ENCODE measurements around the gene AGPAT2.

The AGPAT2 gene

DNA sequence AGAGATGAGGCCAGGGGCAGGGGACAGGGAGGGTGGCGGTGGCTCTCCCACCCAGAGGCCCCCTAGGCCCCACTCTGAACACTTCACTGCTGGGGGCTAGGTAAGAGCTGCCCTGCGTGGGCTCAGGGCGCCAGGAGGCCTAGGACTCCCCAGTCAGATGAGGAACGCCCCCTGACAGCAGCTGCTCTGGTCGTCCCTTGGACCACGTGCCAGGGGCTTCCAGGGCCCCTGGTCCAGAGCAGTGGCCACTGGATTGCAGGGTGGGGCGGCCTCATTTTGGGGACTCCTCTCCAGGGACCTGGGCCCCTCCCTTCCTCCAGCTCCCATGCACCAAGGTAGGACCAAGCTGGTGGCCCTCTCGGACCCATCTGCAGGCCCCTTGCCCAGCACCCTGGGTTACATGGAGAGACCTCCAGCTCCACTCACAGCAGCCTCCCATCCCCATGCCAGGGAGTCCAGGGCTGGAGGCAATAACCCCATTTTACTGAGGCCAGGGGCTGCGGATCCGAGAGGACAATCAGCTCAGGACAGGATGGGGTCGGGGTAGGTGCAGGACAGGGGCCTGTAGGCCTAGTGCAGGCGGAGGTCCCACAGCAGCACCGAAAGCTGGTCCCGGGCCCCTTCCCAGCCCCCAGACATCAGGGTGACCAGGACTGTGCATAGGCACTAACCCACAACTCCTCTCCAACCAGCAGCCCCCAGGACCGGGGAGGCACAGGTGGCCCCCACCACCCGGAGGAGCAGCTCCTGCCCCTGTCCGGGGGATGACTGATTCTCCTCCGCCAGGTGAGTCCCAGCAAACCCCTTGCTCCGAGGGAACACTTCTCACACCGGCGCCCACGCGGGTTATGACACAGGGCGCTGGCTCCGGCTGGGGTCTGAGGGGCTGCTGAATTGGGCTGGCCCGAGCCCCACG lies 23.0 kb downstream of the AGPAT2 start:
- DNase-seq (ENCODE audit: low spot score) (no peak), FAIRE-seq (no peak)

GRCh38 chr9:136662656-136663581 lies 24.3 kb downstream of the AGPAT2 start, which contains the start of gene EGFL7:
EGFL7 (plus strand) TSS chr9:136662916; CDS start chr9:136668283, 5,367 bp downstream.
- DNase-seq (ENCODE audit: low spot score), result no peak
- no peak for FAIRE-seq

GRCh38 chr9:136662326-136662655 lies 25.0 kb downstream of the AGPAT2 start:
- FAIRE-seq, result no peak
- DNase-seq (ENCODE audit: low spot score), result no peak

- FAIRE-seq, result no peak
- no peak for DNase-seq (ENCODE audit: low spot score)
Measured at GRCh38 chr9:136661641-136662325, 25.5 kb downstream of the AGPAT2 start.

GRCh38 chr9:136660971-136661550 lies 26.2 kb downstream of the AGPAT2 start:
- FAIRE-seq (no peak), DNase-seq (ENCODE audit: low spot score) (no peak)

GRCh38 chr9:136659861-136660784 lies 27.1 kb downstream of the AGPAT2 start:
- DNase-seq (ENCODE audit: low spot score), result no peak
- FAIRE-seq, result no peak

GRCh38 chr9:136658849-136659535 lies 28.3 kb downstream of the AGPAT2 start:
- no peak for FAIRE-seq
- DNase-seq (ENCODE audit: low spot score), result no peak

DNA sequence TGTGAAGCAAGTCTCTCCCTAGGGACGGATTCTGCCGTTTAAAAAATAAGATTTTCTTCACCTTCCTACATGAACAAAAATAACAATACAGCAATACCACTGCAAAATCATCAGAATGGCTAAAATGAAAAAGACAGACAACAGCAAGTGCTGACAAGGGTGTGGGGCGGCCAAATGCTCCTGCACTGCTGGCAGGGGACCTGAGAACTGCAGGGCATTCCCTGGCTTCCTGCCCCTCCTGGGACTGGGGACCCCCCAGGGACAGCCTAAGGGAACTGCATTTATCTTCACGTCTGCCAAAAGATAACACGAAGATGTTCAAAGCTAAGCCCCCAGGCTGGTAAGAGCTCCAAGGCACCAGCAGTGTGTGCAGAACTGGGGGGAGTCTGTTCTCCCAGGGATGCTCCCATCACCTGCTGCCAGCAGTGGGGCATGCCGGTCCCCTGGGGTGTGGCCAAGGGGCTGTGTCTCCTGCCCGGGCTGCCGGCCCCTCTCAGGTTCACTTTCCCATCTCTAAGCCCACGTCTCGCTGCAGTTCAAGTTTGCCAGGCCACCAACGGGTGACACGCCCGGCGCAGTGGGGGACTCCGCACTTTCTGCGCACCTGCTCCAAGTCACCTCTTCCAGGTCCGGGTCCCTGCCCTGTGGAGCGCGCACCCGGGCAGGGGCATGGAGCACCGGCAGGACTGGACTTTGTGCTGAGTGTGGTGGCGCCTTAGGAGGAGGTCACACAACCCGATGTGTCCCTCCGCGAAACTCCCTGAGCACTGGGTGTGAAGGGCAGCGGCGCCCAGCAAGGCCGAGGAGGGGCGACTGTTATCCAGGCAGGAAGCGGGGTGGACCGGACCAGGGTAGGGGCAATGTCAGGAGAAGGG lies 29.0 kb downstream of the AGPAT2 start:
- FAIRE-seq, result no peak

GRCh38 chr9:136656795-136657611 lies 30.3 kb downstream of the AGPAT2 start:
- no peak for FAIRE-seq
- DNase-seq (ENCODE audit: low spot score), result no peak

More for the DNA sequence above, 29.0 kb downstream of the AGPAT2 start:
- no peak for DNase-seq (ENCODE audit: low spot score)

DNA sequence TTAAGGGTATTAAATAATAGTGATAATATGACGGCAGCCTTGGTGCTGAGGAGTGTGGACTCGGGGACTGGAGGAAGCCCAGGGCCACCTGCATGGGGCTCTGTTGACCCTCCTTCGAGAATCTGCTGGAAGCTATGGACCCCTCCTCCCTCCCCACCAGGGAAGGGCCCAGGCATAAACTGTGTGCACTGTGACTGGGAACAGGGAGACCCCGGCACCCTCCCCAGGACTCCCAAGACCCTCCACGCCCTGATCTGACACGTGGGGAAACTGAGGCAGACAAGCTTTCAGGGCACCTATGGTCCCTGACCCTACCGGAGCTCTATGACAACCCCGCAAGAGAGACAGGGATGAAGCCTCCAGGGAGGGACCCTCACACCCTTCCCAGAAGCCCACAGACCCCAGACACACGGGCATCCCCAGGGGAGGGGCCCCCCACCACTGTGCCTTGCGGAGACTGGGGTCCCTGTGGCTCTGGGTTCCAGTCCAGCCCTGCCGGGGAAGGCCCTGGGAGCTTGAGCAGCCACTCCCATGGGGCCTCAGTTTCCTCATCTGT lies 31.0 kb downstream of the AGPAT2 start:
- no peak for FAIRE-seq
- DNase-seq (ENCODE audit: low spot score), result no peak

DNA sequence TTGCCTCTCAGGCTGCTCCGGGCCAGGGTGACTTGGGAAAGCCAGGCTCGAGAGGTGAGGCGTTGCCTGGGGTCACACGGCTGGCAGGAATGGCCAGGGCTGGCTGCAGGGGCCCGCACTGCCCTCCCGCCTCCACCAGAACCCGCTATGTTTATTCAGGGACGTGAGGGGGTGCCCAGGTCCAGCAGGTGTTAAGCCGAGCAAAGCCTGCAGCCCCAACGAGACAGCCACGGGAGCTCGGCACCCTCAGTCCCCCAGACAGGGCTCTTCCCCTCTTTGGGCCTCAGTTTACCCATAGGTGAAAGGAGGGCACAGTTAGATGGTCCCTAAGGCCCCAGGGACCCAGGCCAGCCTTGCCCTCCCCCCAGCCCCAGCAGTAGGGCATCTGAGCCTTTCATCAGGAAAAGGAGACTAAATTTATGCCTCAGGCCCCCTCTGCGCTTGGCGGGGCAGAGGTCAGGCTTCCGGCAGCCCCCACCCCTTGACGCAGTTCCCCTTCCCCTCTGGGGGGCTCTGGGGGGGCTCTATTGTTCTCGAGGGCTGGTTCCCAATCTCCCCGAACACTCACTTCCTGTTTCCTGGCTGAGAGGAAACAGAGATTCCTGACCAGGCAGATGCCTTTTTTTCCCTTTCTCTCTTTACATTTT lies 31.6 kb downstream of the AGPAT2 start:
- FAIRE-seq (no peak), DNase-seq (ENCODE audit: low spot score) (no peak)

- no peak for DNase-seq (ENCODE audit: low spot score)
- no peak for FAIRE-seq
Measured at GRCh38 chr9:136654820-136655535, 32.3 kb downstream of the AGPAT2 start.

GRCh38 chr9:136653323-136654079 lies 33.8 kb downstream of the AGPAT2 start:
- FAIRE-seq (no peak), DNase-seq (ENCODE audit: low spot score) (no peak)

- DNase-seq (ENCODE audit: low spot score), result no peak
Measured at GRCh38 chr9:136651860-136652259, 35.4 kb downstream of the AGPAT2 start.

GRCh38 chr9:136650648-136651047 lies 36.6 kb downstream of the AGPAT2 start:
- FAIRE-seq (no peak), DNase-seq (ENCODE audit: low spot score) (no peak)

More at GRCh38 chr9:136651860-136652259, 35.4 kb downstream of the AGPAT2 start:
- no peak for FAIRE-seq
